ENCODE measurements around the gene CUEDC1.

- TF ChIP-seq POLR2A (IDR thresholded peaks at IDR 0.05; ENCODE audit: low read depth, low read length) (no peak), POLR2AphosphoS5 (IDR thresholded peaks at IDR 0.05; ENCODE audit: low read depth, low read length) (no peak)
These were observed 29.2 kb upstream of the CUEDC1 start for GRCh38 chr17:57984261-57984890.
